T-helper 1 cell (primary cell): ENCODE results near the gene UVRAG.
"Not testable (repeated sequence)": the region's sequence is repeated elsewhere in the genome, so short reads cannot be mapped to it uniquely, and the experiment has no call there.

Experiments
- DNase-seq, 5 donors: peaks; one replicate each; pipeline ENCODE4 v3.0.0-alpha.2; 2012 to 2020

Gene UVRAG

GRCh38 chr11:75979075-75979474 is 164.1 kb downstream of the UVRAG start:
- not testable (repeated sequence) for DNase-seq

GRCh38 chr11:75979479-75980027 is 164.5 kb downstream of the UVRAG start:
- DNase-seq, result not testable (repeated sequence)

- DNase-seq, result no peak
Measured at GRCh38 chr11:75980031-75980430, 165.0 kb downstream of the UVRAG start.

- no peak for DNase-seq
Measured at GRCh38 chr11:75981546-75981945, 166.5 kb downstream of the UVRAG start.

GRCh38 chr11:75982309-75982708 is 167.3 kb downstream of the UVRAG start:
- no peak for DNase-seq

GRCh38 chr11:75986966-75987365 is 172.0 kb downstream of the UVRAG start:
- DNase-seq, result no peak

- DNase-seq, result no peak
Measured at GRCh38 chr11:75993126-75993525, 178.1 kb downstream of the UVRAG start.

GRCh38 chr11:75994616-75995015 is 179.6 kb downstream of the UVRAG start:
- DNase-seq, result no peak

- DNase-seq, result no peak
Measured at GRCh38 chr11:75996523-75997442, 181.8 kb downstream of the UVRAG start.

GRCh38 chr11:76004400-76004799 is 189.4 kb downstream of the UVRAG start:
- DNase-seq, result no peak

- DNase-seq, result no peak
Measured at GRCh38 chr11:76005756-76006155, 190.7 kb downstream of the UVRAG start.

- DNase-seq, result no peak
Measured at GRCh38 chr11:76007166-76007565, 192.2 kb downstream of the UVRAG start.

- no peak for DNase-seq
Measured at GRCh38 chr11:76008474-76008873, 193.5 kb downstream of the UVRAG start.

GRCh38 chr11:76010051-76010450 is 195.0 kb downstream of the UVRAG start:
- DNase-seq, result no peak

- DNase-seq, result no peak
Measured at GRCh38 chr11:76013526-76013925, 198.5 kb downstream of the UVRAG start.

- no peak for DNase-seq
Measured at GRCh38 chr11:76023236-76024068, 208.4 kb downstream of the UVRAG start.

- DNase-seq, result no peak
Measured at GRCh38 chr11:76025068-76025467, 210.1 kb downstream of the UVRAG start.

GRCh38 chr11:76025817-76026216 is 210.8 kb downstream of the UVRAG start:
- DNase-seq, result no peak

GRCh38 chr11:76026281-76026680 is 211.3 kb downstream of the UVRAG start:
- DNase-seq, result no peak

- no peak for DNase-seq
Measured at GRCh38 chr11:76026862-76027261, 211.9 kb downstream of the UVRAG start.

- no peak for DNase-seq
Measured at GRCh38 chr11:76030286-76030685, 215.3 kb downstream of the UVRAG start.

- no peak for DNase-seq
Measured at GRCh38 chr11:76030968-76031590, 216.1 kb downstream of the UVRAG start.

- no peak for DNase-seq
Measured at GRCh38 chr11:76033699-76034098, 218.7 kb downstream of the UVRAG start.
